ENCODE measurements around the gene ENTREP1. TPM values are rescaled to one million over a fixed set of nuclear protein-coding genes. Genes with fewer than 3 reads are reported as not detected.

The ENTREP1 gene
- total RNA-seq, 4 donors from 2014 or later, result 2.3 to 6.3 (median 3.7) TPM

DNA sequence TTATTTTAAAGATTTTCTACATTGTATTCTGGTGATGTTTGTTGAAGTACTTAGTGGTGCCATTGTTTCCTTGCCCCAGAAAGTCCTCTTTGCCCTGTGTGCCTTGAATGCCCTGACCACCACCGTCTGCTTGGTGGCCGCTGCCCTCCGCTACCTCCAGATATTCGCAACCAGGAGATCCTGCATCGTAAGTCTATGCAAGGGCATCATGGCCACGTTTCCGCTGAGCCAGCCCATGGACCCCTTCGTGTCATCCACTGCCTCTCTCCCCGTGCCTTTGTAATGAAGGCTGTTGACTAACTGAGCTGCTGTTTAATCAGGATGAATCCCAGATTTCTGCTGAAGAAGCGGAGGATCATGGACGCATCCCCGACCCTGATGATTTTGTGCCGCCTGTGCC, 52.3 kb downstream of the ENTREP1 start:
- Histone ChIP-seq H3K27ac (no peak overlapping the region), H3K27me3 (no peaks in the 10 kb centered on the region), H3K4me1 (peaks cover 0 to 9% (median 0%) of the 10 kb centered on the region in 4 donors), H3K36me3 (no peaks in the 10 kb centered on the region), H3K4me3 (no peak overlapping the region), H3K9me3 (no peaks in the 10 kb centered on the region)
- DNase-seq (ENCODE audit: low spot score in 2 of 2), result no peak
- TF ChIP-seq, protein P1, sequence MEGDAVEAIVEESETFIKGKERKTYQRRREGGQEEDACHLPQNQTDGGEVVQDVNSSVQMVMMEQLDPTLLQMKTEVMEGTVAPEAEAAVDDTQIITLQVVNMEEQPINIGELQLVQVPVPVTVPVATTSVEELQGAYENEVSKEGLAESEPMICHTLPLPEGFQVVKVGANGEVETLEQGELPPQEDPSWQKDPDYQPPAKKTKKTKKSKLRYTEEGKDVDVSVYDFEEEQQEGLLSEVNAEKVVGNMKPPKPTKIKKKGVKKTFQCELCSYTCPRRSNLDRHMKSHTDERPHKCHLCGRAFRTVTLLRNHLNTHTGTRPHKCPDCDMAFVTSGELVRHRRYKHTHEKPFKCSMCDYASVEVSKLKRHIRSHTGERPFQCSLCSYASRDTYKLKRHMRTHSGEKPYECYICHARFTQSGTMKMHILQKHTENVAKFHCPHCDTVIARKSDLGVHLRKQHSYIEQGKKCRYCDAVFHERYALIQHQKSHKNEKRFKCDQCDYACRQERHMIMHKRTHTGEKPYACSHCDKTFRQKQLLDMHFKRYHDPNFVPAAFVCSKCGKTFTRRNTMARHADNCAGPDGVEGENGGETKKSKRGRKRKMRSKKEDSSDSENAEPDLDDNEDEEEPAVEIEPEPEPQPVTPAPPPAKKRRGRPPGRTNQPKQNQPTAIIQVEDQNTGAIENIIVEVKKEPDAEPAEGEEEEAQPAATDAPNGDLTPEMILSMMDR (IDR thresholded peaks at IDR 0.05), result no peak
- no peak for TF ChIP-seq POLR2A (IDR thresholded peaks at IDR 0.05)
- no peak for TF ChIP-seq EP300 (IDR thresholded peaks at IDR 0.05)
- WGBS, 2 donors, result 92 to 93% methylated on average over 13 of the region's 13 CpGs

- WGBS, 2 donors, result 80% methylated on average over 2 of the region's 2 CpGs
- Histone ChIP-seq H3K36me3 (no peaks in the 10 kb centered on the region), H3K27me3 (no peaks in the 10 kb centered on the region), H3K27ac (no peak overlapping the region), H3K4me1 (peaks cover 0 to 9% (median 0%) of the 10 kb centered on the region in 4 donors), H3K4me3 (no peak overlapping the region), H3K9me3 (no peaks in the 10 kb centered on the region)
- TF ChIP-seq, protein P1 (IDR thresholded peaks at IDR 0.05), result no peak
- no peak for DNase-seq (ENCODE audit: low spot score in 2 of 2)
These were observed 53.0 kb downstream of the ENTREP1 start for GRCh38 chr9:69377981-69378380.

- Histone ChIP-seq H3K4me3 (no peak overlapping the region), H3K36me3 (no peaks in the 10 kb centered on the region), H3K9me3 (no peaks in the 10 kb centered on the region), H3K4me1 (peaks cover 0 to 9% (median 0%) of the 10 kb centered on the region in 4 donors), H3K27ac (no peak overlapping the region), H3K27me3 (no peaks in the 10 kb centered on the region)
- DNase-seq (ENCODE audit: low spot score in 2 of 2), result no peak
- TF ChIP-seq EP300 (IDR thresholded peaks at IDR 0.05) (no peak), POLR2A (IDR thresholded peaks at IDR 0.05) (no peak)
- TF ChIP-seq, protein P1 (IDR thresholded peaks at IDR 0.05), result no peak
- WGBS, 2 donors, result 74 to 86% methylated on average over 9 of the region's 9 CpGs
These were observed 54.4 kb downstream of the ENTREP1 start for GRCh38 chr9:69379270-69379982.

DNA sequence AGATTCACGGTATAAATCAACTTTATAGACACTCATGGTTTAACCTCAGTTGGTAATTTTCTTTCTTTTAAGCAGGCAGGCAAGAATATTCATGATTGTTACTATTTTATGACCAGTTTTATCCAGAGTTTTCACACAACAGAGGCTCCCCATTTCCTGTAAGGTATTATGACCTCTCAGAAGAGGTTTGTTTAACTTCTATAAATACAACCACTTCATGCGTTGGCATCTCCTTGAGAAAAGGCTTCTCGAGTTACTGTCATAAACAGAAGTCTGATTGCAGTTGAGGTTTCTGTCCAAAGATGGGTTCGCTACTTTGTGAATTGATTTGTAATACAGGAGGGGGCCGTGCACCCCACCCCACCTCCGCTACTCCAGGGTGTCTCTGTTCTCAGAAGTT, 55.3 kb downstream of the ENTREP1 start:
- no peaks in the 10 kb centered on the region for H3K9me3 ChIP-seq
- H3K36me3 ChIP-seq, result no peaks in the 10 kb centered on the region
- no peak overlapping the region for H3K4me3 ChIP-seq
- WGBS, 2 donors, result 90 to 93% methylated on average over 6 of the region's 6 CpGs
- TF ChIP-seq EP300 (IDR thresholded peaks at IDR 0.05), result no peak
- TF ChIP-seq, protein P1 (IDR thresholded peaks at IDR 0.05), result no peak
- no peak for TF ChIP-seq POLR2A (IDR thresholded peaks at IDR 0.05)
- peaks cover 0 to 9% (median 0%) of the 10 kb centered on the region in 4 donors for H3K4me1 ChIP-seq
- H3K27me3 ChIP-seq, result no peaks in the 10 kb centered on the region
- no peak for DNase-seq (ENCODE audit: low spot score in 2 of 2)
- H3K27ac ChIP-seq, result no peak overlapping the region

- no peaks in the 10 kb centered on the region for H3K27me3 ChIP-seq
- TF ChIP-seq EP300 (IDR thresholded peaks at IDR 0.05), result no peak
- TF ChIP-seq POLR2A (IDR thresholded peaks at IDR 0.05), result no peak
- TF ChIP-seq, protein P1 (IDR thresholded peaks at IDR 0.05), result no peak
- H3K4me3 ChIP-seq, result no peak overlapping the region
- H3K9me3 ChIP-seq, result no peaks in the 10 kb centered on the region
- H3K4me1 ChIP-seq, result peaks cover 0 to 9% (median 0%) of the 10 kb centered on the region in 4 donors
- no peak overlapping the region for H3K27ac ChIP-seq
- 98 to 100% methylated on average over 3 of the region's 3 CpGs for WGBS, 2 donors
- DNase-seq (ENCODE audit: low spot score in 2 of 2), result no peak
- no peaks in the 10 kb centered on the region for H3K36me3 ChIP-seq
These were observed 55.8 kb downstream of the ENTREP1 start for GRCh38 chr9:69380811-69381210.
